HG02840 (cell line): ENCODE results near the gene GON7.
A peak's percentile ranks its signal among the peaks of the same experiment; 100 is the strongest.
"Not testable (repeated sequence)": the region's sequence is repeated elsewhere in the genome, so short reads cannot be mapped to it uniquely, and the experiment has no call there.

Experiments
- ATAC-seq: cut with Tn5 transposase; IDR thresholded peaks from one replicate; pipeline ENCODE4 v1.9.1; 2021; ENCODE audit warnings: mild to moderate bottlenecking, moderate library complexity, moderate number of reproducible peaks; ENCODE audit not compliant: unreplicated experiment, low FRiP score

GON7 gene

DNA sequence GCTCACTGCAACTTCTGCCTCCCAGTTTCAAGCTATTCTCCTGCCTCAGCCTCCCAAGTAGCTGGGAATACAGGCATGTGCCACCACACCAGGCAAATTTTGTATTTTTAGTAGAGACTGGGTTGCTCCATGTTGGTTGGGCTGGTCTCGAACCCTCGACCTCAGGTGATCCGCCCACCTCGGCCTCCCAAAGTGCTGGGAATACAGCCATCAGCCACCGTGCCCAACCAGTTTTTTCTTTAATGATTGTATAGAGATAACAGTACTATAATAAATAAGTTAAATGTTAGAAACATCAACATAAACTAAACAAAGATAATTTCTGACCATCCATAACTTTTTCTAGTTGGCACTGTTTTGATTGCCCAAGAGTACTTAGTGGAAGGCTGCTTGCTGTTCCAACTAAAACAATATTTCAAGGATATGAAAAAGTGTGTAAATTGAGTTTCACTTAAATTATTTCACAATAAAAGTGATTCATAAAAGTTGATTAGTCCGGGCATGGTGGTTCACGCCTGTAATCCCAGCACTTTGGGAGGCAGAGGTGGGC is 5.6 kb downstream of the GON7 start:
- ATAC-seq: no peak

- ATAC-seq: no peak
These were observed 6.3 kb downstream of the GON7 start for GRCh38 chr14:93200553-93200952.

DNA sequence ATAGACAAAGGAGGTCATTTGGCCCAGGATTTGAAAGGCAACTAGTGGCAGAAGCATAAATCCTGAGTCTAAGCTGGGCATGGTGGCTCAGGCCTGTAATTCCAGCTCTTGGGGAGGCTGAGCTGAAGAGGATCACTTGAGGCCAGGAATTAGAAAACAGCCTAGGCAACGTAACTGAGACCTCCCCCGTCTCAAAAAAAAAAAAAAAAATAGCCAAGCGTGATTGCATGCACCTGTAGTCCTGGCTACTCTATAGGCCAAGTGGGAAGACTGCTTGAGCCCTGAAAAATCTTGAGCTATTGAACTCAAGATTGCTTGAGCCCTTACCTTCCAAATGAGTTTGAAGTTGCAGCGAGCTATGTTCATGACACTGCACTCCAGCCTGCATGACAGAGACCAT is 7.8 kb downstream of the GON7 start:
- no peak for ATAC-seq

DNA sequence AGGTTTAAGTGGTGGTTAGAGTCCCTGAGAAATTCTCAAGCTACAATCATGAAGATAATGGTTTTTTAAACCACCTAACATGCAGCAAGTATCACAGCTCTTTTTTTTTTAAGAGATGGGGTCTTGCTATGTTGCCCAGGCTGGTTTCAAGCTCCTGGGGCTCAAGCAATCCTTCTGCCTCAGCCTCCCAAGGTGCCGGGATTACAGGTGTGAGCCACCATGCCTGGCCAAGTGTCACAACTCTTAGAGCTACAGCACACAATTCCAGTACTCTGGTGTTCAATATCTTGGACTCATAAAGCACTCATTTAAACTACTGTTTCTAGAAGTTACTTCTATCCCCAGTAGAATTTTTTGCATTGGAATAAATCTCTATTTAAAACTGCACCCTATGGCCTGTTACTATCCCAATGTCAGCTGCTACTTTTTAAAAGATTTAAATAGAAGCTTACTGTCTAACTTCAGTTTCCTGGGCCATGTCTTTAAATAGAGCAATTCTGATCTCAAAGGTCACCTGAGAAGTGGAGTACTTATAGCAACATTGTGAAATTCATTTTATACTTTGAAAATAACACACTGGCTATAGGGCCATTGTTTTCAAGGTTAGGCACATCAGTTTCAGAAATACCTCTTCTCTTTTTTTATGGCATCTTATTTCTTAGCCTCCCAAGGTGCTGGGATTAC is 11.4 kb downstream of the GON7 start:
- no peak for ATAC-seq

DNA sequence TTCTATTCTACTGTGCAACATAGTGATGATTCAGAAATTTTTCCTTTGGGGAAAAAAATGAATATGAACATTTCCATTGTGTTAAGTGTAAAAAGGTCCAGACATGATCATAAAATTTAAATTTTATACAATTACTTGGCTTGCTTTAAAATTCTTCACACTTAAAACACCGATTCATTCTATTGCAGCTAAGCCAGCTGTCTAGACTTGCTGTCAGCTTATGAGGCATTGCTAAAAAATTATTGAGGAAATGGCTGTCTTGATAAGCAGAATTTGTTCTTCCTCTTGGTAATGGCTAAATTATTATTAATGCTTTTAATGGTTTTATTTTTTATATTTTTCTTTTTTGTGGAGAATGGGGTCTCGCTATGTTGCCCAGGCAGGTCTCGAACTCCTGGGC is 19.9 kb downstream of the GON7 start:
- ATAC-seq: no peak

GRCh38 chr14:93186466-93186865 is 20.4 kb downstream of the GON7 start:
- ATAC-seq: no peak

DNA sequence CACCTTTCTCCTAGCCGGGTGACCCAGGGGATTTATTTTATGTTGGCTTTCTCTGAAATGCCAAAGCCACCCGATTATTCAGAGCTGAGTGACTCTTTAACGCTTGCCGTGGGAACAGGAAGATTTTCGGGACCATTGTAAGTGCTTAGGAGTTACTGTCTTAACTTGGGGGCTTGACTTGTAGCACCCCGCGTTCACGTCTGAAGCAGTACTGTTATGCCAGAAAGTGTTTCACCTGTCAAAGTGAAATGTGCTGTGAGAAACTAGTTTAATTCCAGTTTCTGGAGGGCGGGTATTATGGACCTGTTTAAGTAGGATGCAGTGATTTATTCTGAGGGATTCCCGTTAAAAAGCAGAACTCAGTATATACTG is 21.5 kb downstream of the GON7 start:
- no peak for ATAC-seq

- ATAC-seq: peak; percentile 78
These were observed 22.2 kb downstream of the GON7 start, which contains the start of the genes LYSET and MOAP1 for GRCh38 chr14:93184391-93185348. Gene LYSET, plus strand, starts transcription at chr14:93185317. Its CDS starts 89 bp downstream, at chr14:93185406. Gene MOAP1, minus strand, starts transcription at chr14:93184897. Its CDS starts 655 bp downstream, at chr14:93184242.

GRCh38 chr14:93183596-93184317 is 23.1 kb downstream of the GON7 start:
- ATAC-seq: no peak

- ATAC-seq: no peak
These were observed 31.4 kb downstream of the GON7 start for GRCh38 chr14:93175492-93175891.

- not testable (repeated sequence) for ATAC-seq
These were observed 32.1 kb downstream of the GON7 start for GRCh38 chr14:93174731-93175130.

- no peak for ATAC-seq
These were observed 32.9 kb downstream of the GON7 start for GRCh38 chr14:93173943-93174395.

DNA sequence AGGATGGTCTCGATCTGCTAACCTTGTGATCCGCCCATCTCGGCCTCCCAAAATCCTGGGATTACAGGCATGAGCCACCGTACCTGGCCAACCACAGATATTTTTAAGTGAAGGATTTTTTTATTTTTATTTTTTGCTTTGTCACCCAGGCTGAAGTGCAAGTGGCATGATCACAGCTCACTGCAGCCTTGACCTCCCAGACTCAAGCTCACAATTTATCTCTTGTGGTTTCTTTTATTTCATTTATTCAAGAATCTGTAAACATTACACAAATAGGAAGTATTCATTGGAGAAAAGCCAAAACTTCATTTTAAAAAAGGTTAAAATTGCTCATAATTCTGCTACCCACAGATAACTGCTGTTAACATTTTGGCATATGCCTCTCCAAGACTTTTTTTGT is 35.5 kb downstream of the GON7 start:
- no peak for ATAC-seq

- ATAC-seq: not testable (repeated sequence)
These were observed 36.7 kb downstream of the GON7 start for GRCh38 chr14:93170141-93170540.

DNA sequence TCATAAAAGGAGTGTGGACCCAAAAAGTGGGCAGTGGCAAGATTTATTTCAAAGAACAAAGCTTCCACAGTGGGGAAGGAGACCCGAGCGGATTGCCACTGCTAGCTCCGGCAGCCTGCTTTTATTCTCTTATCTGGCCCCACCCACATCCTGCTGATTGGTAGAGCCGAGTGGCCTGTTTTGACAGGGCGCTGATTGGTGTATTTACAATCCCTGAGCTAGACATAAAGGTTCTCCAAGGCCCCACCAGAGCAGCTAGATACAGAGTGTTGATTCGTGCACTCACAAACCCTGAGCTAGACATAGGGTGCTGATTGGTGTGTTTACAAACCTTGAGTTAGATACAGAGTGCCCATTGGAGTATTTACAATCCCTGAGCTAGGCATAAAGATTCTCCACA is 37.2 kb downstream of the GON7 start:
- ATAC-seq: not testable (repeated sequence)

- not testable (repeated sequence) for ATAC-seq
These were observed 38.3 kb downstream of the GON7 start for GRCh38 chr14:93168610-93169009.

DNA sequence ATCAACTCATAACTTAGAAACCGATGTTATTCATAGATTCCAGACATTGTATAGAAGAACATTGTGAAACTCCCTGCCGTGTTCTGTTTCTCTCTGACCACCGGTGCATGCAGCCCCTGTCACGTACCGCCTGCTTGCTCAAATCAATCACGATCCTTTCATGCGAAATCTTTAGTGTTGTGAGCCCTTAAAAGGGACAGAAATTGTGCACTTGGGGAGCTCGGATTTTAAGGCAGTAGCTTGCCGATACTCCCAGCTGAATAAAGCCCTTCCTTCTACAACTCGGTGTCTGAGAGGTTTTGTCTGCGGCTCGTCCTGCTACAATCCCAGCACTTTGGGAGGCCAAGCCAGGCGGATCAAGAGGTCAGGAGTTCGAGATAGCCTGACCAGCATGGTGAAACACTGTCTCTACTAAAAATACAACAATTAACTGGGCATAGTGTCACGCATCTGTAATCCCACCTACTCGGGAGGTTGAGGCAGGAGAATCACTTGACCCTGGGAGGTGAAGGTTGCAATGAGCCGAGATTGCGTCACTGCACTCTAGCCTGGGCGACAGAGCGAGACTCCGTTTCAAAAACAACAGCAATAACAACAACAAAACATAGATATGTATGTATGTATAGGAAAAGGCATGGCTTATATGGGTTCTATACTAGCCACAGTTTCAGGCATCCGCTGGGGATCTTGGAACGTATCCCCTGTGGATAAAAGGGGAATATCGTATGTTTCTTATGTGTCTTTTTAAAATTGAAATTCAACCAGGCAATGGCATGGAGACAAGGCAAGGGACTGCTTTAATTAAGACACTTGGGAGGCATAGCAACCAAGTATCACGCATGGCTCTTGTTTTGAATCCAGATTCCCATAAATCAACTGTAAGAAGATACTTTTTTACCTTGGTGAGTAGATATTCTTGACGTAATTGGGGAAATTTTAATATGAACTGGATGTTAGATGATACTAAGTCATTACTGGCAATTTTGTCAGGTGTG is 41.3 kb downstream of the GON7 start:
- not testable (repeated sequence) for ATAC-seq

DNA sequence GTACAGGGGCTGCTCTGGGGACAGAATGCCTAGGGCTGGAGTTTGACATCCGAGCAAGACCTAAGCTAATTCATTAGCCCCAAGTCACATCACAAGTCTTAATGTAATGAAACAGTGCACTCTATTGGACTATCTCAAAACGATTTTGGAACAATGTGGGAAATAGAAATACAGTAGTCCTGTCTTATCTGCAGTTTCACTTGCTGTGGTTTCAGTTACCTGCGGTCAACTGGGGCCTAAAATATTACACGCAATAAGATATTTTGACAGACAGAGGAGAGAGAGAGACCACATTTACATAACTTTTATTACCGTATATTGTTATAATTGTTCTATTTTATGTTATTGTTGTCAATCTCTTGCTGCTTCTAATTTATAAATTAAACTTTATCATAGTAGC is 43.3 kb downstream of the GON7 start:
- ATAC-seq: peak; percentile 49

GRCh38 chr14:93161411-93161940 is 45.4 kb downstream of the GON7 start:
- no peak for ATAC-seq
